Lower leg skin (tissue), 3 donors: Measurements from ENCODE around the gene RTN3.

Experiments
- CTCF ChIP-seq, 3 donors: fragments of 450-650 bp; IDR thresholded peaks; one replicate each; pipeline ENCODE4 v1.5.1; 2016; ENCODE audit warnings: antibody characterized with exemption in 3 of 3, mild to moderate bottlenecking in 3 of 3, moderate library complexity in 2 of 3
- POLR2A ChIP-seq, 2 donors: fragments of 450-650 bp; IDR thresholded peaks; one replicate each; pipeline ENCODE4 v1.6.1; 2016 to 2017; ENCODE audit warnings: antibody characterized with exemption in 2 of 2, mild to moderate bottlenecking in 1 of 2, moderate library complexity in 1 of 2

GRCh38 chr11:63698976-63699733 is 17.9 kb downstream of the RTN3 start:
- no peak for TF ChIP-seq CTCF (IDR thresholded peaks at IDR 0.05)
- no peak for TF ChIP-seq POLR2A (IDR thresholded peaks at IDR 0.05)
